ENCODE results near the gene ZNF33B. TPM values are rescaled to one million over a fixed set of nuclear protein-coding genes. Genes with fewer than 3 reads are reported as not detected.
A peak's percentile ranks its signal among the peaks of the same experiment; 100 is the strongest.
"Not testable (repeated sequence)": the region's sequence is repeated elsewhere in the genome, so short reads cannot be mapped to it uniquely, and the experiment has no call there.

Gene ZNF33B
- total RNA-seq, 1 donor from 2014 or later: 19.5 TPM

- ATAC-seq (no peak), DNase-seq (ENCODE audit: low spot score) (no peak)
- intact Hi-C loops (cut with DNase I): no loop called here
These were observed 7.7 kb downstream of the ZNF33B start for GRCh38 chr10:42630537-42631134.

GRCh38 chr10:42623929-42624328 lies 14.4 kb downstream of the ZNF33B start:
- DNase-seq (ENCODE audit: low spot score): no peak
- no peak for ATAC-seq
- intact Hi-C loops (cut with DNase I): no loop called here

GRCh38 chr10:42618424-42618823 lies 19.9 kb downstream of the ZNF33B start:
- ATAC-seq (no peak), DNase-seq (ENCODE audit: low spot score) (no peak)
- intact Hi-C loops (cut with DNase I): no loop called here

DNA sequence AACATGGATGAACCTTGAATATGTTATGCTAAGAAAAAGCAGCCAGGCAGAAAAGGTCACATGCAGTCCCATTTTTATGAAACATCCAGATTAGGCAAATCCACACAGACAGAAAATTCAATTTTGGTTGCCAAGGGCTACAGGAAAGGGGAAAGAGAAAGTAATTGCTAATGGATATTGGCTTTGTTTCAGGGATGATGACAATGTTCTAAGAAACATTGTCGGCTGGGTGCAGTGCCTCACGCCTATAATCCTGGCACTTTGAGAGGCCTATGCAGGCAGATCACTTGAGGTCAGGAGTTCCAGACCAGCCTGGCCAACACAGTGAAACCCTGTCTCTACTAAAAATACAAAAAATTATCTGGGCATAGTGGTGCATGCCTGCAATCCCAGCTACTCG lies 23.0 kb downstream of the ZNF33B start:
- intact Hi-C loops (cut with DNase I): no loop called here
- ATAC-seq: no peak
- no peak for DNase-seq (ENCODE audit: low spot score)

- no peak for ATAC-seq
- DNase-seq (ENCODE audit: low spot score): no peak
- intact Hi-C loops (cut with DNase I): no loop called here
These were observed 28.5 kb downstream of the ZNF33B start for GRCh38 chr10:42609872-42610271.

- ATAC-seq (no peak), DNase-seq (ENCODE audit: low spot score) (no peak)
- intact Hi-C loops (cut with DNase I): no loop called here
These were observed 40.0 kb downstream of the ZNF33B start for GRCh38 chr10:42598249-42598873.

GRCh38 chr10:42596196-42596595 lies 42.2 kb downstream of the ZNF33B start:
- intact Hi-C loops (cut with DNase I): no loop called here
- DNase-seq (ENCODE audit: low spot score): no peak
- no peak for ATAC-seq

GRCh38 chr10:42594246-42594650 lies 44.1 kb downstream of the ZNF33B start:
- ATAC-seq: no peak
- no peak for DNase-seq (ENCODE audit: low spot score)
- intact Hi-C loops (cut with DNase I): no loop called here

GRCh38 chr10:42593284-42593683 lies 45.1 kb downstream of the ZNF33B start:
- DNase-seq (ENCODE audit: low spot score) (no peak), ATAC-seq (no peak)
- intact Hi-C loops (cut with DNase I): no loop called here

- intact Hi-C loops (cut with DNase I): no loop called here
- DNase-seq (ENCODE audit: low spot score): no peak
- ATAC-seq: no peak
These were observed 54.5 kb downstream of the ZNF33B start for GRCh38 chr10:42583828-42584227.

- DNase-seq (ENCODE audit: low spot score) (no peak), ATAC-seq (no peak)
- intact Hi-C loops (cut with DNase I): no loop called here
These were observed 60.4 kb downstream of the ZNF33B start for GRCh38 chr10:42578019-42578418.

DNA sequence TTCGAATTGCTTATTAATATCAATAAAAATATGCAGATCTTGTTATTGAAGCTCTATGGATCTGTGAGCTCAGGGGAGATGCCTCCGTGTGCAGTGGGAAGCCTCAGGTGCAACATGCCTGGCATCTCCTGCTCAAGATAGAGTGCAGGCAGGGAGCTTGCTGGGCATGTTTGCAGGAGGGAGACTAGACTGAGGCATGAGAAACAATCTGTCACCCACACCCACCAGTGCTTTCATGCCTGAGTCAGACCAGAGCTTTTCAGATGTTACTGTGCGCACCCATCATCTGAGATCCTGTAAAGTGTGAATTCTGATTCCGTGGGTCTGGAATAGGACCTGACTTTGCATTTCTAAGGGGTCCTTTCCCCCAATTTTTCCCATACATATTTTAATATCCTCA lies 62.0 kb downstream of the ZNF33B start:
- intact Hi-C loops (cut with DNase I): no loop called here
- ATAC-seq (no peak), DNase-seq (ENCODE audit: low spot score) (no peak)

DNA sequence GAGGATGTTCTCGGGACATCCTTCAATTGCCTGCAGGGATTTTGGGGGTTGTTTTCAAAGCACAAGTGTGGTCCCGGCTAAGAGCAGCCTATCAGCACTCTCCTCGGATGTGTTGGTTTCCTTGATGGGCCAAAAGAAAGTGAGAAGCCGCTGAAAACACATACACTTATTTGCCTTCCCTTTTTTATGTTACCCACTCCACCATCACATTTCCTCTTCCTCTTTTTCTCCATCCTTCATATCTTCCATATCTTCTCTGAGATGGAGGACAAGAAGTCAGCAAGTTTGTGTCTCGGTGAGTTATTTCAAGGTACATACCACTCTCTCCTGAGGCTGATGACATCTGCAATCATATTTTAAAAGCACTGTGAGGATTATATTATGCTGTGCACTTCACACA lies 64.0 kb downstream of the ZNF33B start:
- intact Hi-C loops (cut with DNase I): no loop called here
- DNase-seq (ENCODE audit: low spot score): no peak

DNA sequence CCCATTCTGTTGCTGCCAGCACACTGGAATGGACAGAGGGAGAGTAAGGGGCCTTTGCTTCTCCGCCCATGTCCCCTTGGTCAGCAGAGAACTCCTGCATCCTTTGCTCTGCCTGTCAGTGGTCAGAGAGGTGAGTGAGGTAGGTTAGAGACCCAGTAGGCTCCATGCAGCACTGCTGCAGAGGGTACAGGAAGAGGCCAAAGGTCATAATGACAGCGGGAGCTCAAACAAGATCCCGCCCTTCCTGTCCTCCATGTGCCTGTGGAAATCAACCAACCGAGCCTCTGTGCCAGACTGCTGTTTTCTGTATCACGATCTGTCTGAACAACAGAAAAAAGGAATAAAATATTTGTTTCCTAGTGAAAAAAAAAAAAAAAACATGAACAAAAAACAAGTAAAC lies 81.4 kb downstream of the ZNF33B start:
- ATAC-seq (no peak), DNase-seq (ENCODE audit: low spot score) (no peak)
- intact Hi-C loops (cut with DNase I): no loop called here

More for the DNA sequence above, 64.0 kb downstream of the ZNF33B start:
- ATAC-seq: no peak

GRCh38 chr10:42553576-42553975 lies 84.8 kb downstream of the ZNF33B start:
- intact Hi-C loops (cut with DNase I): not testable (repeated sequence)

DNA sequence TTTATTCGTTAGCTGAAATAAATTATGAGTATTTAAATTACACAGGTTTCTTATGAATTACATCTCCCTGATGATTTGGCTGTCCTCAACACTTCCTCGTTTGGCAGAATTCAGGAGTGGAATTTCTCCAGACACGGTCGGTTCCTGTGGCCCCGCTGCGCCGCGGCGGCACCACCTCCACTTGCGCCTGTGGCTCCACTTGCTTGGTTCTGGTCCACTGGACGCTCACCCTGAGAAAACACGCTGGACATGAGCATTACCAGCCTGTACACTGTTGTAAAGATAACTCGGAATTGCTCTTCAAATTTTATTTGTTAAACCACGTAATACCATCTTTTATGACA lies 85.3 kb downstream of the ZNF33B start:
- DNase-seq (ENCODE audit: low spot score) (peak; percentile 68), ATAC-seq (peak; percentile 54)
- intact Hi-C loops (cut with DNase I): no loop called here

More at GRCh38 chr10:42553576-42553975, 84.8 kb downstream of the ZNF33B start:
- ATAC-seq; DNase-seq (ENCODE audit: low spot score): not testable (repeated sequence)

GRCh38 chr10:42552188-42553063 lies 85.9 kb downstream of the ZNF33B start:
- DNase-seq (ENCODE audit: low spot score) (peak; percentile 97), ATAC-seq (peak; percentile 99)
- intact Hi-C loops (cut with DNase I): no loop called here

DNA sequence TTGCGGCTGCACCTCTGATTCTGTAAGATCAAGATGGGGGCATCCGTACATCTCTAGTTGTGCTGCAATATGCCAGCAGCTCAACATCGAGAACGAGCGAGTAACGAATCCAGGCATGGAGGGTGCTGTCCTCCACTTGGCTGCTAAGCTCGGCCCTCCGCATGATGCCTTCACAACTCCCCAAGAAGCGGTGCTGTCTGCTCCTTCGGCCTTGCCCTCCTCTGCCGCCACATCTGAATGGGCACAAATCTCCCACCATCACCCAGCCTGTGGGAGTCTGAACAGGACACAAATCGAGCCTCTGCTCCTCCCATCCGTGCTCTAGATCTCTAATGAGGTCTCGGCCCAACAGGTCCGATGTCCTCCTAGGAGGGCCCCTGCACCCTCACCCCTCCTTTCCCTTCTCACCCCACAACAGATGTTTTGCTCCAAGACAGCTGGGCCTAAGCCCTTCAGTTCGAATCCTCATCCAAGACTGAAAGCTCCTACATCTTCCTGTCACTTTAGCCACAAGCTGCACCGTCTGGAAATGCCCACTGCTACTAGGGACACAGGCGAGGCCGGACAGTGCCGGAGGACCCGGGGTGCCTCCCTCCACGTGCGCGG lies 86.7 kb downstream of the ZNF33B start:
- ATAC-seq (no peak), DNase-seq (ENCODE audit: low spot score) (peak; percentile 56)
- intact Hi-C loops (cut with DNase I): no loop called here

DNA sequence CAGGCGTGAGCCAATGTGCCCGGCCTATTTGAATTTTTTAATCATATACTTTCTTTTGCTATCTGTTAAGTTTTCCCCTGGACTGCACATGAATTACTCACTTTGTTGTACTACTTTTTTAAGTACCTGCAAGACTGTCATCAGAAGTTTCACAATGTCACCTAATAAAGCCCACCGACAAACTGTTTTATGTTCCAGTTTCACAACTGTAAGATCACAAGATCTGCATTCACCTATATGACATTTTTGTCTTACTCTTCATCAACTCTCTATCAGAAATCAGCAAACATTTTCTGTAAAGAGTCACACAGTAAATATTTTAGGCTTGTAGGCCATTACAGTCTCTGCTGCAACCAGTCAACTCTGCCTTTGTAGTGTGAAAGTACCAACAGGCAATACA lies 88.5 kb downstream of the ZNF33B start:
- ATAC-seq (no peak), DNase-seq (ENCODE audit: low spot score) (no peak)
- intact Hi-C loops (cut with DNase I): no loop called here

DNA sequence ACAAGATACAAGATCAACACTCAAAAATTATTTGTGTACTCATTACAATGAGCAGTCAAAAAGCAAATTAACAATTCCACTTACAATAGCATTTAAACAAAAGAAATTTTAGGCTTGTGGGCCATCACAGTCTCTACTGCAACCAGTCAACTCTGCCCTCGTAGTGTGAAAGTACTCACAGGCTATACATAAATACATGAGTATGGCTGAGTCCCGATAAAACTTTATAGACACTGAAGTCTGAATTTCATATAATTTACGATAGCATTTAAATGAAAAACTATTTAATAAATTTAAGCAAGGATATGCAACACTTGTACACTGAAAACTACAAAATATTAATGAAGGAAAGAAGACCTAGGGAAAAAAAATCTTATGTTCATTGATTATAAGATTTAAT lies 90.1 kb downstream of the ZNF33B start:
- ATAC-seq: no peak
- intact Hi-C loops (cut with DNase I): no loop called here
- DNase-seq (ENCODE audit: low spot score): no peak
